NCI-H2081 (cell line): ENCODE data around the gene MRPL4.
A peak's percentile ranks its signal among the peaks of the same experiment; 100 is the strongest.
"Not testable (repeated sequence)": the region's sequence is repeated elsewhere in the genome, so short reads cannot be mapped to it uniquely, and the experiment has no call there.

Experiments used
- DNase-seq, 2 experiments: peaks; one replicate each; lab custom pipeline; 2025; lab: John Stamatoyannopoulos, UW

MRPL4 gene

GRCh38 chr19:10262771-10263170, 10.8 kb downstream of the MRPL4 start:
- no peak for DNase-seq

- DNase-seq: no peak
Observed at GRCh38 chr19:10266706-10267105, 14.7 kb downstream of the MRPL4 start.

- DNase-seq: no peak
Observed at GRCh38 chr19:10268071-10268470, 16.1 kb downstream of the MRPL4 start.

- DNase-seq: peak; percentile 66 to 67
Observed at GRCh38 chr19:10269333-10270179, 17.5 kb downstream of the MRPL4 start.

- DNase-seq: no peak
Observed at GRCh38 chr19:10270180-10270615, 18.2 kb downstream of the MRPL4 start.

- DNase-seq: no peak
Observed at GRCh38 chr19:10270616-10271394, 18.8 kb downstream of the MRPL4 start, which contains the start of gene ICAM1. Gene ICAM1, plus strand, starts transcription at chr19:10271120. Its CDS starts 40 bp downstream, at chr19:10271160.

- DNase-seq: no peak
Observed at GRCh38 chr19:10271543-10272086, 19.6 kb downstream of the MRPL4 start.

GRCh38 chr19:10274589-10274988, 22.6 kb downstream of the MRPL4 start:
- DNase-seq: no peak

- DNase-seq: no peak
Observed at GRCh38 chr19:10277795-10278589, 26.0 kb downstream of the MRPL4 start.

GRCh38 chr19:10278935-10279334, 26.9 kb downstream of the MRPL4 start:
- no peak for DNase-seq

GRCh38 chr19:10279737-10280442, 27.9 kb downstream of the MRPL4 start:
- DNase-seq: no peak

- DNase-seq: not testable (repeated sequence)
Observed at GRCh38 chr19:10282043-10282442, 30.0 kb downstream of the MRPL4 start.

- DNase-seq: no peak
Observed at GRCh38 chr19:10283301-10284064, 31.5 kb downstream of the MRPL4 start.

- DNase-seq: no peak
Observed at GRCh38 chr19:10284065-10284959, 32.3 kb downstream of the MRPL4 start.

- DNase-seq: no peak
Observed at GRCh38 chr19:10284960-10285278, 32.9 kb downstream of the MRPL4 start.

GRCh38 chr19:10285393-10285792, 33.4 kb downstream of the MRPL4 start:
- no peak for DNase-seq

- DNase-seq: no peak
Observed at GRCh38 chr19:10286803-10287737, 35.1 kb downstream of the MRPL4 start, which contains the start of gene ICAM4. Gene ICAM4, plus strand, starts transcription at chr19:10286955. Its CDS starts 58 bp downstream, at chr19:10287013.

GRCh38 chr19:10288662-10289166, 36.7 kb downstream of the MRPL4 start:
- peak; percentile 33 to 48 for DNase-seq
